ENCODE results near the gene SLC38A1.

Gene SLC38A1

DNA sequence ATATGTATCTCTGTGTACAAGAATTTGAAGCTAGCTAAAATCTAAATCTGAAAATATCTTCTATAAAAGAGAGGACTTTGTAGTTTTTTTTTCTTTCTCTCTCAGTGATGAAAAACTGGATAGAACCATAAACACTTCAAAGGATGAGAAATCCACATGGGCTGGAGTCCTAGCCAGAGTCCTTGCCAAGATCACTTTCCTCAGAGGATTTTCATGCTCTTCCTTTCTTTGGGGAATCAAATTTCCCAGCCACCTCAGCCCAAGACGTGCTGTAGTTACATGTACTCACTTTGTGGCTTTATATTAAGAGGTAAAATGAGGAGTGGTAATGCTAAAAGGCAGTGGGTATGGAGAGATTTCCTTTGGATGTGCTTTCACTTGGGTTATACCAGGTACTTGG lies 110.3 kb downstream of the SLC38A1 start:
- Histone ChIP-seq H3K4me3 (ENCODE audit: low read depth in 1 of 2, low read length in 2 of 2) (no peak overlapping the region), H3K79me2 (ENCODE audit: insufficient read depth, low read length) (no peaks in the 10 kb centered on the region), H3K9ac (ENCODE audit: low read depth, low read length) (no peak overlapping the region), H4K20me1 (ENCODE audit: insufficient read depth, low read length) (no peaks in the 10 kb centered on the region), H2AFZ (ENCODE audit: low read depth, low read length) (no peak overlapping the region), H3K4me2 (ENCODE audit: insufficient read depth, low read length) (no peak overlapping the region), H3K27ac (ENCODE audit: low read length) (no peak overlapping the region), H3K27me3 (ENCODE audit: insufficient read depth, low read length, poor library complexity) (no peaks in the 10 kb centered on the region), H3K36me3 (ENCODE audit: insufficient read depth, low read length) (no peaks in the 10 kb centered on the region), H3K4me1 (ENCODE audit: insufficient read depth, low read length) (peaks cover 2% of the 10 kb centered on the region; the same call in 1 of the 2 replicates), H3K9me3 (ENCODE audit: insufficient read depth, low read length, severe bottlenecking) (peaks cover 7% of the 10 kb centered on the region)
- TF ChIP-seq EZH2 (IDR thresholded peaks at IDR 0.05; ENCODE audit: borderline replicate concordance, low read depth, low read length, severe bottlenecking) = no peak
- no peak for TF ChIP-seq CTCF (IDR thresholded peaks at IDR 0.05; ENCODE audit: borderline replicate concordance, extremely low read depth, low read length, poor library complexity, severe bottlenecking)
- ATAC-seq (ENCODE audit: insufficient read depth, low read depth) (no peak), DNase-seq (no peak)

GRCh38 chr12:46154221-46154985 lies 114.4 kb downstream of the SLC38A1 start:
- Histone ChIP-seq H3K36me3 (ENCODE audit: insufficient read depth, low read length) (no peaks in the 10 kb centered on the region), H3K79me2 (ENCODE audit: insufficient read depth, low read length) (no peaks in the 10 kb centered on the region), H4K20me1 (ENCODE audit: insufficient read depth, low read length) (no peaks in the 10 kb centered on the region), H3K27me3 (ENCODE audit: insufficient read depth, low read length, poor library complexity) (no peaks in the 10 kb centered on the region), H2AFZ (ENCODE audit: low read depth, low read length) (no peak overlapping the region), H3K9me3 (ENCODE audit: insufficient read depth, low read length, severe bottlenecking) (peaks cover 7% of the 10 kb centered on the region), H3K9ac (ENCODE audit: low read depth, low read length) (no peak overlapping the region), H3K27ac (ENCODE audit: low read length) (no peak overlapping the region), H3K4me1 (ENCODE audit: insufficient read depth, low read length) (peaks cover 2% of the 10 kb centered on the region; the same call in 1 of the 2 replicates), H3K4me2 (ENCODE audit: insufficient read depth, low read length) (no peak overlapping the region), H3K4me3 (ENCODE audit: low read depth in 1 of 2, low read length in 2 of 2) (no peak overlapping the region)
- DNase-seq (no peak), ATAC-seq (ENCODE audit: insufficient read depth, low read depth) (no peak)
- TF ChIP-seq EZH2 (IDR thresholded peaks at IDR 0.05; ENCODE audit: borderline replicate concordance, low read depth, low read length, severe bottlenecking) (no peak), CTCF (IDR thresholded peaks at IDR 0.05; ENCODE audit: borderline replicate concordance, extremely low read depth, low read length, poor library complexity, severe bottlenecking) (no peak)

DNA sequence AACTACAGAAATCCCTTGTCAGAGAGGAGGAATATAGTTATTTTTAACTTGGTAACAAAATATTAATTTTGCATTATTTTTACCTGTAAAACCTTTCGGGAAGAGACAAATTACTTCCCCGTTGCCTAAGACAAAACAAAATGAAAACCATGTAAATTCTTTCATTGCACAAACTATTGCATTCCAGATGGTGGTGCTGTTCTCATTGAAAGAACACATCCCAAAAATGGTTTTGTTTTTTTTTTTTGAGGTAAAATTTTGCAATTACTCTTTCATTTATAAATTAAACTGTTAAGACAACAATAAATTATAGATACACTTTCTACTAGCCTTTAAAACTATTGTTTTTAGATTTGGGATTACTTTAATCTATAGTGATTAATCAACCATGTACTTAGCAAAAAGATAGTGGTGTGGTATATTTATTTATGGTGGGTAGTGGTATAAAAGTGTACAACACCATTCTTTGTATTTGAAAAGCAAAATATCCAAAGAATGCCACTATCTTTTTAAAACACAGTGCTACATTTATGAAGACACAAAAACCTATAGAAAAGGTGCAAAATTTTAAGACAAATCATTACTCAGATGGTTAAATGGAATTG lies 115.5 kb downstream of the SLC38A1 start:
- Histone ChIP-seq H4K20me1 (ENCODE audit: insufficient read depth, low read length) (no peaks in the 10 kb centered on the region), H3K9me3 (ENCODE audit: insufficient read depth, low read length, severe bottlenecking) (peaks cover 7% of the 10 kb centered on the region), H3K36me3 (ENCODE audit: insufficient read depth, low read length) (no peaks in the 10 kb centered on the region), H2AFZ (ENCODE audit: low read depth, low read length) (no peak overlapping the region), H3K4me1 (ENCODE audit: insufficient read depth, low read length) (peaks cover 2% of the 10 kb centered on the region; the same call in 1 of the 2 replicates), H3K27me3 (ENCODE audit: insufficient read depth, low read length, poor library complexity) (no peaks in the 10 kb centered on the region), H3K9ac (ENCODE audit: low read depth, low read length) (no peak overlapping the region), H3K27ac (ENCODE audit: low read length) (no peak overlapping the region), H3K79me2 (ENCODE audit: insufficient read depth, low read length) (no peaks in the 10 kb centered on the region), H3K4me3 (ENCODE audit: low read depth in 1 of 2, low read length in 2 of 2) (no peak overlapping the region), H3K4me2 (ENCODE audit: insufficient read depth, low read length) (no peak overlapping the region)
- no peak for DNase-seq
- ATAC-seq (ENCODE audit: insufficient read depth, low read depth) = no peak
- TF ChIP-seq CTCF (IDR thresholded peaks at IDR 0.05; ENCODE audit: borderline replicate concordance, extremely low read depth, low read length, poor library complexity, severe bottlenecking) (peak; percentile 77), EZH2 (IDR thresholded peaks at IDR 0.05; ENCODE audit: borderline replicate concordance, low read depth, low read length, severe bottlenecking) (no peak)
